Ishikawa (cell line): Measurements from ENCODE around the gene PIEZO1.

ENCODE experiments used
- CEBPB ChIP-seq: IDR thresholded peaks from 2 replicates; pipeline ENCODE4 v1.6.1; 2012
- CREB1 ChIP-seq: IDR thresholded peaks from 2 replicates; pipeline ENCODE4 v1.6.1; 2012; ENCODE audit warnings: low read depth
- EGR1 ChIP-seq: IDR thresholded peaks from 2 replicates; pipeline ENCODE4 v1.6.1; 2012
- EP300 ChIP-seq: IDR thresholded peaks from 2 replicates; pipeline ENCODE4 v1.6.1; 2012; ENCODE audit warnings: borderline replicate concordance
- MAX ChIP-seq: IDR thresholded peaks from 2 replicates; pipeline ENCODE4 v1.6.1; 2012
- RAD21 ChIP-seq: IDR thresholded peaks from 2 replicates; pipeline ENCODE4 v1.6.1; 2012; ENCODE audit warnings: low read depth
- TCF12 ChIP-seq: IDR thresholded peaks from 2 replicates; pipeline ENCODE4 v1.6.1; 2012; ENCODE audit warnings: low read depth
- YY1 ChIP-seq: IDR thresholded peaks from 2 replicates; pipeline ENCODE4 v1.6.1; 2012; ENCODE audit warnings: low read depth
- ZBTB7A ChIP-seq: IDR thresholded peaks from 2 replicates; pipeline ENCODE4 v1.6.1; 2012; ENCODE audit warnings: low read depth

- TF ChIP-seq MAX = no peak
- TF ChIP-seq TCF12 = no peak
- no peak for TF ChIP-seq EGR1
- TF ChIP-seq RAD21 = no peak
- TF ChIP-seq EP300 = no peak
- TF ChIP-seq ZBTB7A = no peak
- TF ChIP-seq CEBPB = no peak
- TF ChIP-seq YY1 = no peak
- TF ChIP-seq CREB1 = no peak
These were observed 91.4 kb downstream of the PIEZO1 start for GRCh38 chr16:88693420-88694177.
